NCI-H187 (cell line): Measurements from ENCODE around the gene SPRTN.

Experiments
- DNase-seq, 2 experiments: peaks; one replicate each; lab custom pipeline; 2025; lab: John Stamatoyannopoulos, UW

Gene SPRTN

GRCh38 chr1:231338270-231339128 is at the start of gene SPRTN:
Gene SPRTN (plus strand): TSS chr1:231338293. CDS start chr1:231338384, 91 bp downstream.
- no peak for DNase-seq

- no peak for DNase-seq
Observed at GRCh38 chr1:231295938-231296337, 42.2 kb upstream of the SPRTN start.

- no peak for DNase-seq
Observed at GRCh38 chr1:231301990-231302389, 36.1 kb upstream of the SPRTN start.

- DNase-seq = no peak
Observed at GRCh38 chr1:231310391-231310934, 27.6 kb upstream of the SPRTN start.

GRCh38 chr1:231311720-231312431 is 26.2 kb upstream of the SPRTN start:
- no peak for DNase-seq

- DNase-seq = no peak
Observed at GRCh38 chr1:231312432-231312788, 25.7 kb upstream of the SPRTN start.

GRCh38 chr1:231313661-231314060 is 24.4 kb upstream of the SPRTN start:
- DNase-seq = no peak

- no peak for DNase-seq
Observed at GRCh38 chr1:231315887-231316286, 22.2 kb upstream of the SPRTN start.

GRCh38 chr1:231317306-231318014 is 20.6 kb upstream of the SPRTN start:
- no peak for DNase-seq

- no peak for DNase-seq
Observed at GRCh38 chr1:231318015-231318355, 20.1 kb upstream of the SPRTN start.

- DNase-seq = no peak
Observed at GRCh38 chr1:231318568-231318967, 19.5 kb upstream of the SPRTN start.

- DNase-seq = no peak
Observed at GRCh38 chr1:231319080-231319479, 19.0 kb upstream of the SPRTN start.

GRCh38 chr1:231322880-231323530 is 15.1 kb upstream of the SPRTN start:
- no peak for DNase-seq

- DNase-seq = no peak
Observed at GRCh38 chr1:231324660-231325059, 13.4 kb upstream of the SPRTN start.

- DNase-seq = no peak
Observed at GRCh38 chr1:231326248-231326647, 11.8 kb upstream of the SPRTN start.

GRCh38 chr1:231327617-231328016 is 10.5 kb upstream of the SPRTN start:
- no peak for DNase-seq

GRCh38 chr1:231329483-231329882 is 8.6 kb upstream of the SPRTN start:
- DNase-seq = no peak

GRCh38 chr1:231332761-231333160 is 5.3 kb upstream of the SPRTN start:
- DNase-seq = no peak

GRCh38 chr1:231334079-231334666 is 3.9 kb upstream of the SPRTN start:
- DNase-seq = no peak

GRCh38 chr1:231334952-231335351 is 3.1 kb upstream of the SPRTN start:
- no peak for DNase-seq
